IMR-90 (cell line): ENCODE data around the gene USH2A. TPM values are rescaled to one million over a fixed set of nuclear protein-coding genes. Genes with fewer than 3 reads are reported as not detected.

Source experiments
- ATAC-seq: fragments of 200-7000 bp; cut with Tn5 transposase; 2 replicates; pipeline ENCODE4 v1.9.1; 2020; ENCODE audit warnings: low read depth, mild to moderate bottlenecking, moderate library complexity
- BruUV-seq: library from RNA; stranded (reverse); fragments of 400-500 nt; replicated peaks from 2 replicates; lab custom pipeline; 2021; lab: Mats Ljungman, UMichigan
- CTCF ChIA-PET: fragments of 300-600 bp; formaldehyde crosslinking; extraction: SDS; loops from one replicate; lab custom pipeline; 2021; ENCODE audit warnings: antibody characterized with exemption; lab: Yijun Ruan, JAX
- POLR2A ChIA-PET: fragments of 300-600 bp; sonication (Branson Sonifier 250); formaldehyde crosslinking; loops from one replicate; lab custom pipeline; 2022; ENCODE audit warnings: antibody characterized with exemption; ENCODE audit not compliant: unreplicated experiment; lab: Charles Lee
- DNase-seq: peaks from one replicate; pipeline ENCODE4 v3.0.0; 2013
- H2AFZ ChIP-seq: replicated peaks from 2 replicates; pipeline ENCODE3; 2013; ENCODE audit warnings: low read length, mild to moderate bottlenecking; ENCODE audit not compliant: poor library complexity
- H2AK5ac ChIP-seq: 2 replicates; pipeline ENCODE4 v1.6.1; 2013; ENCODE audit warnings: low read depth, low read length, inconsistent platforms
- H2AK9ac ChIP-seq: replicated peaks from 2 replicates; pipeline ENCODE3; 2013; ENCODE audit warnings: mild to moderate bottlenecking, low read depth, low read length, moderate library complexity; ENCODE audit not compliant: poor library complexity
- H2BK120ac ChIP-seq: 2 replicates; pipeline ENCODE4 v1.6.1; 2013; ENCODE audit warnings: low read depth, low read length, inconsistent platforms
- H2BK15ac ChIP-seq: 3 replicates; pipeline ENCODE4 v1.6.1; 2013; ENCODE audit warnings: low read depth, low read length, inconsistent platforms
- H2BK20ac ChIP-seq: 2 replicates; pipeline ENCODE4 v1.6.1; 2013; ENCODE audit warnings: low read depth, mild to moderate bottlenecking, inconsistent platforms, low read length, moderate library complexity
- H2BK5ac ChIP-seq: 2 replicates; pipeline ENCODE4 v1.6.1; 2013; ENCODE audit warnings: mild to moderate bottlenecking, low read depth, low read length, inconsistent platforms; ENCODE audit not compliant: poor library complexity, severe bottlenecking
- H3K14ac ChIP-seq: replicated peaks from 2 replicates; pipeline ENCODE4 v1.6.1; 2013; ENCODE audit warnings: low read depth, low read length, inconsistent platforms
- H3K18ac ChIP-seq: 2 replicates; pipeline ENCODE4 v1.6.1; 2013; ENCODE audit warnings: low read depth, low read length, control low read depth
- H3K23ac ChIP-seq: 2 replicates; pipeline ENCODE4 v1.6.1; 2013; ENCODE audit warnings: low read depth, low read length, inconsistent platforms
- H3K27ac ChIP-seq: 2 replicates; pipeline ENCODE4 v1.5.1; 2013; ENCODE audit warnings: mild to moderate bottlenecking, control low read depth, low read length; ENCODE audit not compliant: insufficient read depth
- H3K27me3 ChIP-seq: 2 replicates; pipeline ENCODE4 v1.6.1; 2013; ENCODE audit warnings: low read length; ENCODE audit not compliant: control insufficient read depth, insufficient read depth
- H3K36me3 ChIP-seq: 2 replicates; pipeline ENCODE4 v1.6.1; 2013; ENCODE audit warnings: low read length, mixed read lengths; ENCODE audit not compliant: control insufficient read depth, insufficient read depth
- H3K4ac ChIP-seq: 2 replicates; pipeline ENCODE4 v1.6.1; 2013; ENCODE audit warnings: low read depth, low read length, inconsistent platforms
- H3K4me1 ChIP-seq: 2 replicates; pipeline ENCODE4 v1.6.1; 2013; ENCODE audit warnings: low read length, mixed read lengths; ENCODE audit not compliant: control insufficient read depth, insufficient read depth
- H3K4me2 ChIP-seq: 2 replicates; pipeline ENCODE4 v1.6.1; 2013; ENCODE audit warnings: low read depth, mild to moderate bottlenecking, control low read depth, low read length, moderate library complexity
- H3K4me3 ChIP-seq: 2 replicates; pipeline ENCODE4 v1.5.1; 2013; ENCODE audit warnings: low read depth, mild to moderate bottlenecking, control low read depth, low read length, moderate library complexity; ENCODE audit not compliant: insufficient read depth
- H3K56ac ChIP-seq: 2 replicates; pipeline ENCODE4 v1.6.1; 2013; ENCODE audit warnings: low read length, inconsistent platforms; ENCODE audit not compliant: insufficient read depth; ENCODE audit errors: extremely low read depth
- H3K79me1 ChIP-seq, 2 experiments: 2 replicates each; pipeline ENCODE4 v1.6.1; 2013; ENCODE audit warnings: low read length in 2 of 2, inconsistent platforms in 1 of 2, low read depth in 1 of 2
- H3K9ac ChIP-seq: 2 replicates; pipeline ENCODE4 v1.6.1; 2013; ENCODE audit warnings: low read depth, low read length, control low read depth
- H3K9me1 ChIP-seq: 2 replicates; pipeline ENCODE4 v1.6.1; 2013; ENCODE audit warnings: low read length, inconsistent platforms; ENCODE audit not compliant: insufficient read depth
- H3K9me3 ChIP-seq: 2 replicates; pipeline ENCODE4 v1.6.1; 2013; ENCODE audit warnings: low read length; ENCODE audit not compliant: control insufficient read depth, insufficient read depth
- H4K20me1 ChIP-seq: 2 replicates; pipeline ENCODE4 v1.6.1; 2013; ENCODE audit warnings: low read length, inconsistent platforms; ENCODE audit not compliant: insufficient read depth
- H4K5ac ChIP-seq: 2 replicates; pipeline ENCODE4 v1.6.1; 2013; ENCODE audit warnings: mild to moderate bottlenecking, low read depth, low read length, control low read depth
- H4K8ac ChIP-seq, 2 experiments: 2 replicates each; pipeline ENCODE4 v1.6.1; 2013; ENCODE audit warnings: low read depth in 2 of 2, low read length in 2 of 2, control low read depth in 1 of 2, inconsistent platforms in 1 of 2
- H4K91ac ChIP-seq: 2 replicates; pipeline ENCODE4 v1.6.1; 2013; ENCODE audit warnings: low read depth, low read length, inconsistent platforms; ENCODE audit not compliant: insufficient read depth
- BHLHE40 ChIP-seq: fragments of 150-350 bp; IDR thresholded peaks from 2 replicates; pipeline ENCODE4 v1.6.1; 2016; ENCODE audit warnings: mild to moderate bottlenecking, low read depth, low read length
- CHD1 ChIP-seq: IDR thresholded peaks from 2 replicates; pipeline ENCODE4 v1.6.1; 2012; ENCODE audit warnings: low read depth, low read length, improper control_type of control experiment
- CTCF ChIP-seq: conservative IDR thresholded peaks from 2 replicates; pipeline ENCODE4 v1.5.1; 2012; ENCODE audit warnings: mild to moderate bottlenecking, low read depth, low read length, improper control_type of control experiment
- ELK1 ChIP-seq: fragments of 150-350 bp; IDR thresholded peaks from 2 replicates; pipeline ENCODE4 v1.6.1; 2016; ENCODE audit warnings: low read depth, mild to moderate bottlenecking, low read length, moderate library complexity, borderline replicate concordance
- FOS ChIP-seq: fragments of 150-350 bp; IDR thresholded peaks from 2 replicates; pipeline ENCODE4 v1.6.1; 2016; ENCODE audit warnings: low read depth, low read length
- MAZ ChIP-seq: IDR thresholded peaks from 2 replicates; pipeline ENCODE4 v1.6.1; 2012; ENCODE audit warnings: low read depth, mild to moderate bottlenecking, low read length, improper control_type of control experiment, moderate library complexity, borderline replicate concordance
- NFE2L2 ChIP-seq: fragments of 150-350 bp; IDR thresholded peaks from 2 replicates; pipeline ENCODE4 v1.6.1; 2016; ENCODE audit warnings: low read depth, mild to moderate bottlenecking, low read length
- RCOR1 ChIP-seq: IDR thresholded peaks from 2 replicates; pipeline ENCODE4 v1.6.1; 2012; ENCODE audit warnings: mild to moderate bottlenecking, low read length, improper control_type of control experiment; ENCODE audit not compliant: insufficient replicate concordance
- SMC3 ChIP-seq: fragments of 150-350 bp; IDR thresholded peaks from 2 replicates; pipeline ENCODE4 v1.6.1; 2016; ENCODE audit warnings: low read depth, mild to moderate bottlenecking, antibody characterized with exemption, low read length, moderate library complexity
- WGBS, 2 experiments: methylation state at CpG; one replicate each; pipeline versions ENCODE4 v1.1.5 to v1.1.7; 2013; ENCODE audit warnings: missing lambda C conversion rate in 2 of 2; ENCODE audit not compliant: insufficient read length in 1 of 2; ENCODE audit errors: extremely low coverage in 2 of 2; 5-methylcytosine and 5-hydroxymethylcytosine counted together
- dilution Hi-C: fragments of 300-500 bp; cut with HindIII; formaldehyde crosslinking; loops from one replicate; pipeline ENCODE4 v1.14.3; 2018; ENCODE audit warnings: low sequenced_read_pairs; ENCODE audit not compliant: unreplicated experiment
- in situ Hi-C: fragments of 300-500 bp; cut with MboI; formaldehyde crosslinking; loops from 3 replicates; pipeline ENCODE4 v1.14.3; 2019; ENCODE audit warnings: low sequenced_read_pairs, inconsistent platforms, mixed read lengths
- intact Hi-C: fragments of 100-400 bp; cut with micrococcal nuclease; formaldehyde crosslinking; loops from 2 replicates; pipeline ENCODE4 v1.10.0; 2022
- polyA plus RNA-seq, 3 experiments: library from polyadenylated mRNA; depleted of rRNA; stranded (reverse); fragments of >200 nt; gene quantifications; 2 replicates each; pipeline ENCODE4 v1.2.3, GENCODE V29; 2012; ENCODE audit warnings: low replicate concordance in 1 of 3
- total RNA-seq: library from RNA; depleted of rRNA; stranded (reverse); fragments of >200 nt; gene quantifications from 2 replicates; pipeline ENCODE4 v1.2.3, GENCODE V29; 2012

USH2A gene
- total and polyA plus RNA-seq, 2 of the 4 experiments (the other 2 are of a cell fraction), result under 0.01 to 0.02 TPM

DNA sequence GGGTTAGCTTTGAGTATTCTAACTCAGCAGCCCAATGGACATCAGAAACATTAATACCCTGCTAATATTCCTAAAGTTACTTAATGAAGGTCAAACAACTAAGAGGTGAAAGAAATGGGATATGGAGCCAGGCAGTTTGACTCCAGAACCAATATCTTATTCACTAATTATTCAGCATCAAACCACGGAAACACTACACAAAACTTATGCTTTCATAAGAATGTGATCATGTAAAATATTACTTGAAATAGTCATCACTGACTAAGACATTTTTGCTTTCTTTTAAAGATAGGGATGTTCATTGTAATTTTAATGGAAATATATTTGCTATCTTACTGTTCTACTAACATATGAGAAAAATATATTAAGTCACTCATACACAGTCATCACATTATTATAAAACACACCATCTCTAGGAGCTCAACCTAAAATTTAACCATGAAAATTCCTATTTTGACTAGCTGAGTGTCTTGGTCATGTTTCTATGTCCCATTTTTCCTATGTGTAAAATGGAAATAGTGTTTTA lies 615.3 kb downstream of the USH2A start:
- no peak overlapping the region for H2AFZ ChIP-seq
- H3K9me1 ChIP-seq, result no peaks in the 10 kb centered on the region
- H3K18ac ChIP-seq, result no peak overlapping the region
- H4K5ac ChIP-seq, result no peak overlapping the region
- dilution Hi-C loops, result no loop called here
- no peaks in the 10 kb centered on the region for H4K20me1 ChIP-seq
- no peak overlapping the region for H2BK20ac ChIP-seq
- no peak overlapping the region for H2BK120ac ChIP-seq
- in situ Hi-C loops, result no loop called here
- H3K4me1 ChIP-seq, result no peaks in the 10 kb centered on the region
- no peak overlapping the region for H4K91ac ChIP-seq
- no peaks in the 10 kb centered on the region for H3K79me1 ChIP-seq
- no peaks in the 10 kb centered on the region for H3K27me3 ChIP-seq
- peaks cover 8% of the 10 kb centered on the region; the same call in 1 of the 2 replicates for H3K9me3 ChIP-seq
- H3K9ac ChIP-seq, result no peak overlapping the region
- H3K4me2 ChIP-seq, result no peak overlapping the region
- H2BK15ac ChIP-seq, result no peak overlapping the region
- no peaks in the 10 kb centered on the region for H3K36me3 ChIP-seq
- TF ChIP-seq CTCF (no peak), RCOR1 (no peak), MAZ (no peak), NFE2L2 (no peak), BHLHE40 (no peak), ELK1 (no peak), CHD1 (no peak), SMC3 (no peak), FOS (no peak)
- no peak overlapping the region for H3K4ac ChIP-seq
- no peak overlapping the region for H3K23ac ChIP-seq
- WGBS, 2 experiments, result no CpG with 5 or more reads among the region's 1 CpG
- H3K27ac ChIP-seq, result no peak overlapping the region
- ATAC-seq, result peak; percentile 60
- no peak overlapping the region for H3K14ac ChIP-seq
- H3K56ac ChIP-seq, result no peak overlapping the region
- no peak overlapping the region for H4K8ac ChIP-seq
- H2BK5ac ChIP-seq, result peak overlapping the region; percentile 81
- no peak overlapping the region for H3K4me3 ChIP-seq
- no peak overlapping the region for H2AK9ac ChIP-seq
- peak; percentile 63 for DNase-seq
- ChIA-PET CTCF (no interaction called here), POLR2A (no interaction called here)
- intact Hi-C loops, result no loop called here
- no TSS peak for BruUV-seq
- H2AK5ac ChIP-seq, result no peak overlapping the region
